A549 (cell line): ENCODE data around the gene ATP13A4. TPM values are rescaled to one million over a fixed set of nuclear protein-coding genes. Genes with fewer than 3 reads are reported as not detected.

ENCODE experiments used
- ATAC-seq, 2 experiments: fragments of 200-7000 bp in 1 of 2; fragments of >200 bp in 1 of 2; cut with Nextera tagmentation in 1 of 2; cut with Tn5 transposase in 1 of 2; 3 replicates each; pipeline versions ENCODE4 v1.8.0 to v1.9.1; 2018 to 2020; ENCODE audit warnings: mild to moderate bottlenecking in 1 of 2, moderate library complexity in 1 of 2
- CTCF ChIA-PET: fragments of 300-600 bp; sonication (Branson Sonifier 250); formaldehyde crosslinking; extraction: SDS; loops from one replicate; lab custom pipeline; 2021; ENCODE audit warnings: antibody characterized with exemption, inconsistent platforms; lab: Yijun Ruan, JAX
- POLR2A ChIA-PET: fragments of 350-600 bp; formaldehyde crosslinking; extraction: SDS; loops from one replicate; lab custom pipeline; 2021; ENCODE audit warnings: antibody characterized with exemption, inconsistent platforms; lab: Yijun Ruan, JAX
- DNase-seq, 2 experiments: peaks; one replicate each; pipeline versions ENCODE4 v3.0.0 to v3.0.0-alpha.2; 2011 to 2016; ENCODE audit warnings: low read depth in 1 of 2, low spot score in 1 of 2
- FAIRE-seq: peaks from 2 replicates; lab custom pipeline; 2011; peaks lifted over from hg19 to GRCh38; lab: Jason Lieb, UNC
- H3K27ac ChIP-seq, 2 experiments: fragments of >200 bp; sonication (Bioruptor Twin); formaldehyde crosslinking; 3 replicates each; pipeline ENCODE4 v1.5.1; 2016 to 2017
- H3K4me1 ChIP-seq: fragments of >200 bp; sonication (Bioruptor Twin); formaldehyde crosslinking; 3 replicates; pipeline ENCODE4 v1.6.1; 2016
- H3K4me2 ChIP-seq: fragments of >200 bp; sonication (Bioruptor Twin); formaldehyde crosslinking; 3 replicates; pipeline ENCODE4 v1.6.1; 2016
- H3K4me3 ChIP-seq: fragments of >200 bp; sonication (Bioruptor Twin); formaldehyde crosslinking; 3 replicates; pipeline ENCODE4 v1.5.1; 2016
- H3K9me3 ChIP-seq: fragments of >200 bp; sonication (Bioruptor Twin); formaldehyde crosslinking; 3 replicates; pipeline ENCODE4 v1.6.1; 2016
- BHLHE40 ChIP-seq: IDR thresholded peaks from 2 replicates; pipeline ENCODE4 v1.6.1; 2012; ENCODE audit warnings: low read depth, low read length, inconsistent platforms
- CBX2 ChIP-seq: fragments of 200-600 bp; sonication (generic); IDR thresholded peaks from 2 replicates; pipeline ENCODE4 v1.6.1; 2016; ENCODE audit warnings: low read depth, mild to moderate bottlenecking, borderline replicate concordance
- CBX8 ChIP-seq: fragments of 200-600 bp; sonication (generic); IDR thresholded peaks from 2 replicates; pipeline ENCODE4 v1.6.1; 2016
- CHD4 ChIP-seq: fragments of 200-600 bp; sonication (generic); IDR thresholded peaks from 2 replicates; pipeline ENCODE4 v1.6.1; 2016; ENCODE audit warnings: antibody characterized with exemption, mild to moderate bottlenecking, borderline replicate concordance
- EHMT2 ChIP-seq: fragments of 200-600 bp; sonication (generic); IDR thresholded peaks from 2 replicates; pipeline ENCODE4 v1.6.1; 2016; ENCODE audit warnings: antibody characterized with exemption, low read depth, mild to moderate bottlenecking, moderate library complexity
- FOXS1 ChIP-seq: fragments of 250-450 bp; sonication (Bioruptor Pico); IDR thresholded peaks from 2 replicates; pipeline ENCODE4 v1.5.0; 2020; ENCODE audit warnings: mild to moderate bottlenecking, moderate library complexity
- GATA3 ChIP-seq: IDR thresholded peaks from 2 replicates; pipeline ENCODE4 v1.6.1; 2012; ENCODE audit warnings: borderline replicate concordance
- HMGXB4 ChIP-seq: fragments of 250-450 bp; sonication (Bioruptor Pico); IDR thresholded peaks from 2 replicates; pipeline ENCODE4 v1.5.0; 2021; ENCODE audit warnings: mild to moderate bottlenecking, moderate library complexity, borderline replicate concordance
- HOXA7 ChIP-seq: fragments of 250-450 bp; sonication (Bioruptor Pico); IDR thresholded peaks from 2 replicates; pipeline ENCODE4 v1.5.0; 2020; ENCODE audit warnings: mild to moderate bottlenecking, moderate library complexity
- HOXB13 ChIP-seq: fragments of 250-450 bp; sonication (Bioruptor Pico); IDR thresholded peaks from 2 replicates; pipeline ENCODE4 v1.5.0; 2020; ENCODE audit warnings: low read depth, mild to moderate bottlenecking, moderate library complexity
- HOXB5 ChIP-seq: fragments of 250-450 bp; sonication (Bioruptor Pico); IDR thresholded peaks from 2 replicates; pipeline ENCODE4 v1.5.0; 2020; ENCODE audit warnings: mild to moderate bottlenecking, moderate library complexity
- JUN ChIP-seq, 2 experiments: fragments of >200 bp; sonication (Bioruptor Twin); formaldehyde crosslinking; IDR thresholded peaks; 2 replicates in 1 of 2; 3 replicates in 1 of 2; pipeline ENCODE4 v1.6.1; 2016 to 2017
- KDM1A ChIP-seq: fragments of 200-600 bp; sonication (generic); IDR thresholded peaks from 2 replicates; pipeline ENCODE4 v1.6.1; 2016; ENCODE audit warnings: low read depth, mild to moderate bottlenecking
- MAFK ChIP-seq: fragments of 450-650 bp; IDR thresholded peaks from 2 replicates; pipeline ENCODE4 v1.6.1; 2014; ENCODE audit not compliant: partially characterized antibody
- MAZ ChIP-seq: fragments of 150-350 bp; IDR thresholded peaks from 2 replicates; pipeline ENCODE4 v1.6.1; 2014; ENCODE audit warnings: antibody characterized with exemption, low read depth, low read length, borderline replicate concordance
- MYC ChIP-seq: IDR thresholded peaks from 2 replicates; pipeline ENCODE4 v1.6.1; 2012; ENCODE audit warnings: mild to moderate bottlenecking, inconsistent platforms, low read length, improper control_type of control experiment, borderline replicate concordance
- NFE2L2 ChIP-seq: fragments of 150-350 bp; conservative IDR thresholded peaks from 2 replicates; pipeline ENCODE4 v1.6.1; 2014; ENCODE audit warnings: low read length
- PBX3 ChIP-seq: IDR thresholded peaks from 2 replicates; pipeline ENCODE4 v1.6.1; 2012
- POLR2A ChIP-seq: IDR thresholded peaks from 2 replicates; pipeline ENCODE4 v1.6.1; 2012; ENCODE audit warnings: mild to moderate bottlenecking, low read length
- POLR2AphosphoS2 ChIP-seq: conservative IDR thresholded peaks from 2 replicates; pipeline ENCODE4 v1.6.1; 2012; ENCODE audit warnings: low read length, improper control_type of control experiment, inconsistent platforms
- RAD21 ChIP-seq, 2 experiments: fragments of >200 bp in 1 of 2; sonication (Bioruptor Twin) in 1 of 2; formaldehyde crosslinking in 1 of 2; IDR thresholded peaks in 1 of 2; conservative IDR thresholded peaks in 1 of 2; 2 replicates in 1 of 2; 3 replicates in 1 of 2; pipeline ENCODE4 v1.6.1; 2012 to 2018; ENCODE audit warnings: inconsistent platforms in 1 of 2
- RFX5 ChIP-seq: fragments of 450-650 bp; IDR thresholded peaks from 2 replicates; pipeline ENCODE4 v1.7.1; 2014; ENCODE audit warnings: antibody characterized with exemption, mild to moderate bottlenecking, moderate library complexity
- SREBF2 ChIP-seq: fragments of 450-650 bp; IDR thresholded peaks from 2 replicates; pipeline ENCODE4 v1.6.1; 2014; ENCODE audit warnings: mild to moderate bottlenecking, moderate library complexity
- TP53 ChIP-seq: fragments of 250-450 bp; sonication (Bioruptor Pico); IDR thresholded peaks from 2 replicates; pipeline ENCODE4 v1.5.0; 2021; ENCODE audit warnings: mild to moderate bottlenecking, moderate library complexity
- ZC3H11A ChIP-seq: fragments of 450-650 bp; IDR thresholded peaks from 2 replicates; pipeline ENCODE4 v1.6.1; 2014; ENCODE audit warnings: antibody characterized with exemption, mild to moderate bottlenecking
- ZSCAN20 ChIP-seq: fragments of 250-450 bp; sonication (Bioruptor Pico); IDR thresholded peaks from 2 replicates; pipeline ENCODE4 v1.8.0; 2022; ENCODE audit warnings: mild to moderate bottlenecking, moderate library complexity
- WGBS: methylation state at CpG from one replicate; pipeline ENCODE4 v1.1.6; 2017; ENCODE audit errors: missing lambda C conversion rate; 5-methylcytosine and 5-hydroxymethylcytosine counted together
- polyA plus RNA-seq, 4 experiments: library from polyadenylated mRNA; depleted of rRNA in 3 of 4; stranded (reverse); fragments of >200 nt; fragmentation: RNase III in 1 of 4; extraction: RNeasy Plus Mini Kit Qiagen cat#74134 plus additional on column Dnase treatment in 1 of 4; gene quantifications; 2 replicates in 3 of 4; 3 replicates in 1 of 4; pipeline ENCODE4 v1.2.3, GENCODE V29; 2011 to 2017
- TF ChIP-seq, protein P1 (sequence below): fragments of >200 bp; sonication (Bioruptor Twin); formaldehyde crosslinking; IDR thresholded peaks from 2 replicates; pipeline ENCODE4 v1.6.1; 2016
- TF ChIP-seq, protein P2 (sequence below): fragments of 150-350 bp; IDR thresholded peaks from 2 replicates; pipeline ENCODE4 v1.6.1; 2014; ENCODE audit warnings: low read depth, mild to moderate bottlenecking, low read length

ATP13A4 gene
- polyA plus RNA-seq, 2 of the 4 experiments (the other 2 are of a cell fraction) = 0.09 to 0.10 TPM

- TF ChIP-seq EHMT2 = no peak
- no peak for TF ChIP-seq ZC3H11A
- TF ChIP-seq JUN (IDR thresholded peaks at IDR 0.05) = no peak
- no peak for TF ChIP-seq FOXS1 (CRISPR knock-in tag)
- no peak for TF ChIP-seq CHD4
- TF ChIP-seq KDM1A = no peak
- no peak for TF ChIP-seq HOXB5 (CRISPR knock-in tag)
- TF ChIP-seq POLR2A = no peak
- no peak for TF ChIP-seq CBX2
- no peak for TF ChIP-seq MYC
- no peak for TF ChIP-seq MAFK
- TF ChIP-seq NFE2L2 = no peak
- TF ChIP-seq TP53 (CRISPR knock-in tag) = no peak
- TF ChIP-seq HOXB13 (CRISPR knock-in tag) = no peak
- TF ChIP-seq, protein P1, sequence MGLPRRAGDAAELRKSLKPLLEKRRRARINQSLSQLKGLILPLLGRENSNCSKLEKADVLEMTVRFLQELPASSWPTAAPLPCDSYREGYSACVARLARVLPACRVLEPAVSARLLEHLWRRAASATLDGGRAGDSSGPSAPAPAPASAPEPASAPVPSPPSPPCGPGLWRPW = no peak
- no peak for TF ChIP-seq CBX8
- TF ChIP-seq BHLHE40 = no peak
- TF ChIP-seq, protein P2, sequence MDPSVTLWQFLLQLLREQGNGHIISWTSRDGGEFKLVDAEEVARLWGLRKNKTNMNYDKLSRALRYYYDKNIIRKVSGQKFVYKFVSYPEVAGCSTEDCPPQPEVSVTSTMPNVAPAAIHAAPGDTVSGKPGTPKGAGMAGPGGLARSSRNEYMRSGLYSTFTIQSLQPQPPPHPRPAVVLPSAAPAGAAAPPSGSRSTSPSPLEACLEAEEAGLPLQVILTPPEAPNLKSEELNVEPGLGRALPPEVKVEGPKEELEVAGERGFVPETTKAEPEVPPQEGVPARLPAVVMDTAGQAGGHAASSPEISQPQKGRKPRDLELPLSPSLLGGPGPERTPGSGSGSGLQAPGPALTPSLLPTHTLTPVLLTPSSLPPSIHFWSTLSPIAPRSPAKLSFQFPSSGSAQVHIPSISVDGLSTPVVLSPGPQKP = no peak
- TF ChIP-seq RFX5 = no peak
- TF ChIP-seq RAD21 (conservative IDR thresholded peaks at IDR 0.05 in 1 of 2, IDR thresholded peaks at IDR 0.05 in 1 of 2) = no peak
- FAIRE-seq = no peak
- no peak overlapping the region for H3K4me3 ChIP-seq
- DNase-seq = no peak
- no peak for ATAC-seq
- WGBS = 45% methylated on average over 7 of the region's 8 CpGs
- no peak overlapping the region for H3K27ac ChIP-seq
- POLR2A ChIA-PET = no interaction called here
- no peaks in the 10 kb centered on the region for H3K9me3 ChIP-seq
- CTCF ChIA-PET = interaction anchor here (1.0 kb wide), 1 partner anchor 107 kb away, joined by 5 read pairs; no protein-coding TSS in a partner anchor
- H3K4me2 ChIP-seq = no peak overlapping the region
- H3K4me1 ChIP-seq = no peaks in the 10 kb centered on the region
These were observed 89.8 kb downstream of the ATP13A4 start for GRCh38 chr3:193464889-193465288.

GRCh38 chr3:193457526-193457925 lies 97.2 kb downstream of the ATP13A4 start:
- WGBS = 27% methylated on average over 4 of the region's 4 CpGs
- Histone ChIP-seq H3K4me2 (no peak overlapping the region), H3K4me1 (no peaks in the 10 kb centered on the region)
- CTCF ChIA-PET = interaction anchor here (0.8 kb wide), 1 partner anchor 115 kb away, joined by 3 read pairs; no protein-coding TSS in a partner anchor
- FAIRE-seq = no peak
- TF ChIP-seq HOXA7 (CRISPR knock-in tag) (no peak), POLR2AphosphoS2 (no peak)
- TF ChIP-seq, protein P2 = no peak
- TF ChIP-seq, all 56 proteins: peak for 0
- ATAC-seq (no peak), DNase-seq (no peak)
- H3K27ac ChIP-seq = no peak overlapping the region
- no peak overlapping the region for H3K4me3 ChIP-seq
- H3K9me3 ChIP-seq = no peaks in the 10 kb centered on the region
- POLR2A ChIA-PET = no interaction called here

GRCh38 chr3:193452338-193452737 lies 102.4 kb downstream of the ATP13A4 start:
- CTCF ChIA-PET = no interaction called here
- ATAC-seq = no peak

More at GRCh38 chr3:193452338-193452737, 102.4 kb downstream of the ATP13A4 start:
- no peak overlapping the region for H3K4me2 ChIP-seq
- TF ChIP-seq KDM1A (no peak), JUN (IDR thresholded peaks at IDR 0.05) (no peak), GATA3 (no peak), POLR2A (no peak), HMGXB4 (CRISPR knock-in tag) (no peak), CBX2 (no peak), SREBF2 (no peak), MAZ (no peak), PBX3 (no peak), HOXA7 (CRISPR knock-in tag) (no peak), ZSCAN20 (CRISPR knock-in tag) (no peak)
- TF ChIP-seq, all 56 proteins: peak for 0
- Histone ChIP-seq H3K9me3 (no peaks in the 10 kb centered on the region), H3K4me3 (no peak overlapping the region), H3K4me1 (no peaks in the 10 kb centered on the region), H3K27ac (no peak overlapping the region)
- DNase-seq (no peak), FAIRE-seq (no peak)
- POLR2A ChIA-PET = no interaction called here
